Measurements from ENCODE around the gene UBA6. TPM values are rescaled to one million over a fixed set of nuclear protein-coding genes. Genes with fewer than 3 reads are reported as not detected.
A peak's percentile ranks its signal among the peaks of the same experiment; 100 is the strongest.

The UBA6 gene
- total RNA-seq, 1 experiment from 2014 or later: 59.4 TPM

DNA sequence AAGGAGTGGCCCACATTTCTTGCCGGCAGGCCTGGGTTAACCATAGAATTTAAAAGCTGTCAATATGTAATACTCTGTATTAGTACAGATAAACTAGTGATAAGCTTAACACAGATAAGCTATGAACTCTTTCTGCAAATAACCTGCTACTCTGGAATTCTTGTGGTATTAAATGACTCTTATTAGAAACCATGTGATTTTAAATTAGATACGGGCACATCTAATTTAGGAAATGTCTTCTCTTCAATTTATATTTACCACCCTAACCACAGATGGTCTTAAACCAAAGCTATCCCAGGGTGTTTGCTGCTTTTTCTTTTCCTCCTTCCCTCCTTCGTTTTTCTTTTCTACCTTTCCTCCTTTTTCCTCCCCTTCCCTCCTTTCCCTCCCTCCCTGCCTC lies 48.3 kb upstream of the UBA6 start:
- ChIA-PET POLR2A (no interaction called here), CTCF (no interaction called here)
- Histone ChIP-seq H3K27me3 (ENCODE audit: control insufficient read depth, insufficient read depth, low read length) (no peaks in the 10 kb centered on the region), H3K4me1 (ENCODE audit: control insufficient read depth, insufficient read depth, low read length) (no peaks in the 10 kb centered on the region), H3K4me3 (ENCODE audit: low read depth in 2 of 2, low read length in 2 of 2) (no peak overlapping the region), H3K9me3 (ENCODE audit: control insufficient read depth, insufficient read depth, low read depth, low read length) (no peaks in the 10 kb centered on the region), H3K27ac (ENCODE audit: low read length) (no peak overlapping the region), H3K36me3 (ENCODE audit: control insufficient read depth, insufficient read depth, low read length) (no peaks in the 10 kb centered on the region)
- TF ChIP-seq TCF7L2 (IDR thresholded peaks at IDR 0.05; ENCODE audit: low read depth, low read length): no peak
- TF ChIP-seq, protein P1, sequence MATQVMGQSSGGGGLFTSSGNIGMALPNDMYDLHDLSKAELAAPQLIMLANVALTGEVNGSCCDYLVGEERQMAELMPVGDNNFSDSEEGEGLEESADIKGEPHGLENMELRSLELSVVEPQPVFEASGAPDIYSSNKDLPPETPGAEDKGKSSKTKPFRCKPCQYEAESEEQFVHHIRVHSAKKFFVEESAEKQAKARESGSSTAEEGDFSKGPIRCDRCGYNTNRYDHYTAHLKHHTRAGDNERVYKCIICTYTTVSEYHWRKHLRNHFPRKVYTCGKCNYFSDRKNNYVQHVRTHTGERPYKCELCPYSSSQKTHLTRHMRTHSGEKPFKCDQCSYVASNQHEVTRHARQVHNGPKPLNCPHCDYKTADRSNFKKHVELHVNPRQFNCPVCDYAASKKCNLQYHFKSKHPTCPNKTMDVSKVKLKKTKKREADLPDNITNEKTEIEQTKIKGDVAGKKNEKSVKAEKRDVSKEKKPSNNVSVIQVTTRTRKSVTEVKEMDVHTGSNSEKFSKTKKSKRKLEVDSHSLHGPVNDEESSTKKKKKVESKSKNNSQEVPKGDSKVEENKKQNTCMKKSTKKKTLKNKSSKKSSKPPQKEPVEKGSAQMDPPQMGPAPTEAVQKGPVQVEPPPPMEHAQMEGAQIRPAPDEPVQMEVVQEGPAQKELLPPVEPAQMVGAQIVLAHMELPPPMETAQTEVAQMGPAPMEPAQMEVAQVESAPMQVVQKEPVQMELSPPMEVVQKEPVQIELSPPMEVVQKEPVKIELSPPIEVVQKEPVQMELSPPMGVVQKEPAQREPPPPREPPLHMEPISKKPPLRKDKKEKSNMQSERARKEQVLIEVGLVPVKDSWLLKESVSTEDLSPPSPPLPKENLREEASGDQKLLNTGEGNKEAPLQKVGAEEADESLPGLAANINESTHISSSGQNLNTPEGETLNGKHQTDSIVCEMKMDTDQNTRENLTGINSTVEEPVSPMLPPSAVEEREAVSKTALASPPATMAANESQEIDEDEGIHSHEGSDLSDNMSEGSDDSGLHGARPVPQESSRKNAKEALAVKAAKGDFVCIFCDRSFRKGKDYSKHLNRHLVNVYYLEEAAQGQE (IDR thresholded peaks at IDR 0.05; ENCODE audit: insufficient read depth in 1 of 2, low read depth in 2 of 2, low read length in 1 of 2): no peak
- TF ChIP-seq POLR2AphosphoS5 (IDR thresholded peaks at IDR 0.05; ENCODE audit: low read depth, low read length): no peak
- TF ChIP-seq, protein P2, sequence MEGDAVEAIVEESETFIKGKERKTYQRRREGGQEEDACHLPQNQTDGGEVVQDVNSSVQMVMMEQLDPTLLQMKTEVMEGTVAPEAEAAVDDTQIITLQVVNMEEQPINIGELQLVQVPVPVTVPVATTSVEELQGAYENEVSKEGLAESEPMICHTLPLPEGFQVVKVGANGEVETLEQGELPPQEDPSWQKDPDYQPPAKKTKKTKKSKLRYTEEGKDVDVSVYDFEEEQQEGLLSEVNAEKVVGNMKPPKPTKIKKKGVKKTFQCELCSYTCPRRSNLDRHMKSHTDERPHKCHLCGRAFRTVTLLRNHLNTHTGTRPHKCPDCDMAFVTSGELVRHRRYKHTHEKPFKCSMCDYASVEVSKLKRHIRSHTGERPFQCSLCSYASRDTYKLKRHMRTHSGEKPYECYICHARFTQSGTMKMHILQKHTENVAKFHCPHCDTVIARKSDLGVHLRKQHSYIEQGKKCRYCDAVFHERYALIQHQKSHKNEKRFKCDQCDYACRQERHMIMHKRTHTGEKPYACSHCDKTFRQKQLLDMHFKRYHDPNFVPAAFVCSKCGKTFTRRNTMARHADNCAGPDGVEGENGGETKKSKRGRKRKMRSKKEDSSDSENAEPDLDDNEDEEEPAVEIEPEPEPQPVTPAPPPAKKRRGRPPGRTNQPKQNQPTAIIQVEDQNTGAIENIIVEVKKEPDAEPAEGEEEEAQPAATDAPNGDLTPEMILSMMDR (IDR thresholded peaks at IDR 0.05): no peak
- no peak for TF ChIP-seq SIN3A (IDR thresholded peaks at IDR 0.05; ENCODE audit: borderline replicate concordance, insufficient read depth, low read depth, low read length)
- in situ Hi-C loops (cut with HindIII; ENCODE audit: low pct_unique_long_range_greater_than_20kb, low sequenced_read_pairs): no loop called here
- intact Hi-C loops (cut with micrococcal nuclease; ENCODE audit: unreplicated experiment): no loop called here
- DNase-seq (ENCODE audit: low read depth, low spot score): no peak
- ATAC-seq: no peak
- no TSS peak for BruUV-seq (replicated peaks)

DNA sequence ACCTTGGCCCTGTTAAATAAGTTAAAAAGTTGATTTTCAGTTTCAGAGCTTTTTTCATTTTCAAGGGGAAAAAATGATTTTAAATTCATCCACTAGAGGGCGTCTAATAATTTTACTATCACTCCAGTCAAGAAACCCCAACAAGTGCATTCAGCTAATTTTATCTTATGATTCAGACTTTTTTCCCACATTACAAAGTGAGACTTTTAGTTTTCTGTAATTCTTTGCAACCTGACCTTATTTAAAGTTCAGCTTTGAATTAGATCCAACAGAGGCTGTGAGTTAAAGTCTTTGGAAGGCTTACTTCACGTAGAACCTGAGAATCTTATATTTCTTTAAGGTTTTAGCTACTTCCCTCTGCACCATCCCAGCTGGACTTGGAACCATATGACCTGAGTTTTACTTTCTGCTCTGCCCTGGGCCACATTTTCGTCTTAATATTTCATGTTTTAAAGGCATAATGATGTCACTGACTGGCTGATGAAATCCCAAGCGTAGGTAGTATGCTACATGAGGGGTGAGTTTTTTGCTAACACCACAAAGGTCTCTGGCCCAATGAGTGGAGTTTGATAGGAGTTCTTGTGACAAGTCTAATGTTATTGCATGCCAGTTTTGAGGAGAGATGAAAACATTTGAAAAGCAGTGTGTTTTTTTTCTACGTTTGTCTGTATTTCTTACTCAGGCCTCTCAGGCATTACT lies 46.0 kb upstream of the UBA6 start:
- H3K27me3 ChIP-seq (ENCODE audit: control insufficient read depth, insufficient read depth, low read length): no peaks in the 10 kb centered on the region
- in situ Hi-C loops (cut with HindIII; ENCODE audit: low pct_unique_long_range_greater_than_20kb, low sequenced_read_pairs) (no loop called here), intact Hi-C loops (cut with micrococcal nuclease; ENCODE audit: unreplicated experiment) (no loop called here)
- no peaks in the 10 kb centered on the region for H3K36me3 ChIP-seq (ENCODE audit: control insufficient read depth, insufficient read depth, low read length)
- no peaks in the 10 kb centered on the region for H3K4me1 ChIP-seq (ENCODE audit: control insufficient read depth, insufficient read depth, low read length)
- peak; percentile 1 for DNase-seq (ENCODE audit: low read depth, low spot score)
- no peak for ATAC-seq
- TF ChIP-seq SIN3A (IDR thresholded peaks at IDR 0.05; ENCODE audit: borderline replicate concordance, insufficient read depth, low read depth, low read length) (no peak), POLR2AphosphoS5 (IDR thresholded peaks at IDR 0.05; ENCODE audit: low read depth, low read length) (no peak)
- TF ChIP-seq, protein P1 (IDR thresholded peaks at IDR 0.05; ENCODE audit: insufficient read depth in 1 of 2, low read depth in 2 of 2, low read length in 1 of 2): no peak
- TF ChIP-seq, protein P2 (IDR thresholded peaks at IDR 0.05): peak; percentile 67; the same call in 1 of the 2 replicates
- no peaks in the 10 kb centered on the region for H3K9me3 ChIP-seq (ENCODE audit: control insufficient read depth, insufficient read depth, low read depth, low read length)
- POLR2A ChIA-PET: no interaction called here
- CTCF ChIA-PET: no interaction called here
- no peak overlapping the region for H3K27ac ChIP-seq (ENCODE audit: low read length)
- H3K4me3 ChIP-seq (ENCODE audit: low read depth in 2 of 2, low read length in 2 of 2): no peak overlapping the region
- no TSS peak for BruUV-seq (replicated peaks)
